T-helper 2 cell (primary cell): ENCODE results near the gene BCAM.
"Not testable (repeated sequence)": the region's sequence is repeated elsewhere in the genome, so short reads cannot be mapped to it uniquely, and the experiment has no call there.

ENCODE experiments used
- DNase-seq, 5 experiments: peaks; one replicate each; pipeline versions ENCODE4 v3.0.0 to v3.0.0-alpha.2; 2012 to 2022
- total RNA-seq, 2 donors: gene quantifications; one replicate each; lab custom pipeline; 2026; lab: John Stamatoyannopoulos, UW

BCAM gene
- total RNA-seq = 0 to 0.54 reads per million in 2 donors

GRCh38 chr19:44808463-44809371, at the start of gene BCAM:
TSS of gene BCAM (plus strand) at chr19:44809103. CDS start at chr19:44809125, 22 bp downstream.
- DNase-seq = no peak

- DNase-seq = no peak
These were observed 46.9 kb upstream of the BCAM start for GRCh38 chr19:44762038-44762437.

GRCh38 chr19:44765033-44765948, 43.6 kb upstream of the BCAM start:
- no peak for DNase-seq

GRCh38 chr19:44765949-44766335, 43.0 kb upstream of the BCAM start:
- DNase-seq = no peak

- DNase-seq = peak in 1 of 5 experiments; percentile 42
These were observed 41.4 kb upstream of the BCAM start for GRCh38 chr19:44767295-44768180.

- peak; percentile 90 to 98 (median 95) for DNase-seq
These were observed 38.2 kb upstream of the BCAM start for GRCh38 chr19:44770550-44771257.

- not testable (repeated sequence) for DNase-seq
These were observed 36.8 kb upstream of the BCAM start for GRCh38 chr19:44772144-44772543.

GRCh38 chr19:44772959-44773358, 35.9 kb upstream of the BCAM start:
- no peak for DNase-seq

GRCh38 chr19:44775676-44776240, 33.1 kb upstream of the BCAM start:
- DNase-seq = no peak

GRCh38 chr19:44776402-44777096, 32.4 kb upstream of the BCAM start:
- DNase-seq = no peak

GRCh38 chr19:44777715-44778347, 31.1 kb upstream of the BCAM start, which contains the start of gene CBLC:
TSS of gene CBLC (plus strand) at chr19:44777890. CDS start at chr19:44777932, 42 bp downstream.
- no peak for DNase-seq

- no peak for DNase-seq
These were observed 29.8 kb upstream of the BCAM start for GRCh38 chr19:44779150-44779549.

- DNase-seq = not testable (repeated sequence)
These were observed 27.2 kb upstream of the BCAM start for GRCh38 chr19:44781694-44782093.

GRCh38 chr19:44782729-44783128, 26.2 kb upstream of the BCAM start:
- no peak for DNase-seq

GRCh38 chr19:44783545-44783944, 25.4 kb upstream of the BCAM start:
- no peak for DNase-seq

GRCh38 chr19:44785271-44785670, 23.6 kb upstream of the BCAM start:
- no peak for DNase-seq

- no peak for DNase-seq
These were observed 22.9 kb upstream of the BCAM start for GRCh38 chr19:44785993-44786392.

GRCh38 chr19:44788971-44789370, 19.9 kb upstream of the BCAM start:
- no peak for DNase-seq

- no peak for DNase-seq
These were observed 18.9 kb upstream of the BCAM start for GRCh38 chr19:44789943-44790483.

GRCh38 chr19:44792281-44792680, 16.6 kb upstream of the BCAM start:
- DNase-seq = no peak
